ENCODE data around the gene SORL1-AS1.

SORL1-AS1 gene

GRCh38 chr11:121443688-121444275 is 9.0 kb downstream of the SORL1-AS1 start:
- no peak overlapping the region for H3K4me3 Mint-ChIP-seq (ENCODE audit: unreplicated experiment)
- H3K4me1 Mint-ChIP-seq (ENCODE audit: low read depth, unreplicated experiment) = peaks cover 14% of the 10 kb centered on the region
- no peaks in the 10 kb centered on the region for H3K36me3 Mint-ChIP-seq (ENCODE audit: unreplicated experiment)
- no peak for DNase-seq
- H3K27me3 Mint-ChIP-seq (ENCODE audit: unreplicated experiment) = no peaks in the 10 kb centered on the region
- TF ChIP-seq CTCF (IDR thresholded peaks at IDR 0.05; ENCODE audit: partially characterized antibody, unreplicated experiment) = no peak
- H3K27ac Mint-ChIP-seq (ENCODE audit: unreplicated experiment) = no peak overlapping the region
- H3K9me3 Mint-ChIP-seq (ENCODE audit: unreplicated experiment) = no peaks in the 10 kb centered on the region

- H3K9me3 Mint-ChIP-seq (ENCODE audit: unreplicated experiment) = no peaks in the 10 kb centered on the region
- DNase-seq = no peak
- peaks cover 11% of the 10 kb centered on the region for H3K4me1 Mint-ChIP-seq (ENCODE audit: low read depth, unreplicated experiment)
- no peak for TF ChIP-seq CTCF (IDR thresholded peaks at IDR 0.05; ENCODE audit: partially characterized antibody, unreplicated experiment)
- no peak overlapping the region for H3K27ac Mint-ChIP-seq (ENCODE audit: unreplicated experiment)
- no peak overlapping the region for H3K4me3 Mint-ChIP-seq (ENCODE audit: unreplicated experiment)
- no peaks in the 10 kb centered on the region for H3K27me3 Mint-ChIP-seq (ENCODE audit: unreplicated experiment)
- no peaks in the 10 kb centered on the region for H3K36me3 Mint-ChIP-seq (ENCODE audit: unreplicated experiment)
These were observed 11.2 kb downstream of the SORL1-AS1 start for GRCh38 chr11:121441521-121441920.

GRCh38 chr11:121439759-121440158 is 13.0 kb downstream of the SORL1-AS1 start:
- Mint-ChIP-seq H3K4me3 (ENCODE audit: unreplicated experiment) (no peak overlapping the region), H3K27me3 (ENCODE audit: unreplicated experiment) (no peaks in the 10 kb centered on the region), H3K4me1 (ENCODE audit: low read depth, unreplicated experiment) (peaks cover 2% of the 10 kb centered on the region), H3K36me3 (ENCODE audit: unreplicated experiment) (no peaks in the 10 kb centered on the region), H3K9me3 (ENCODE audit: unreplicated experiment) (no peaks in the 10 kb centered on the region), H3K27ac (ENCODE audit: unreplicated experiment) (no peak overlapping the region)
- DNase-seq = no peak
- no peak for TF ChIP-seq CTCF (IDR thresholded peaks at IDR 0.05; ENCODE audit: partially characterized antibody, unreplicated experiment)

- no peak overlapping the region for H3K4me3 Mint-ChIP-seq (ENCODE audit: unreplicated experiment)
- H3K27ac Mint-ChIP-seq (ENCODE audit: unreplicated experiment) = no peak overlapping the region
These were observed 13.4 kb downstream of the SORL1-AS1 start for GRCh38 chr11:121439337-121439736.

More at GRCh38 chr11:121439337-121439736, 13.4 kb downstream of the SORL1-AS1 start:
- H3K4me1 Mint-ChIP-seq (ENCODE audit: low read depth, unreplicated experiment) = no peaks in the 10 kb centered on the region
- H3K9me3 Mint-ChIP-seq (ENCODE audit: unreplicated experiment) = no peaks in the 10 kb centered on the region
- H3K36me3 Mint-ChIP-seq (ENCODE audit: unreplicated experiment) = no peaks in the 10 kb centered on the region
- no peaks in the 10 kb centered on the region for H3K27me3 Mint-ChIP-seq (ENCODE audit: unreplicated experiment)
- TF ChIP-seq CTCF (IDR thresholded peaks at IDR 0.05; ENCODE audit: partially characterized antibody, unreplicated experiment) = no peak
- DNase-seq = no peak

Data from glutamatergic neuron (in vitro differentiated cells).